Mesothelial cell of epicardium (in vitro differentiated cells): ENCODE results near the gene HECTD3. TPM values are rescaled to one million over a fixed set of nuclear protein-coding genes. Genes with fewer than 3 reads are reported as not detected.
A peak's percentile ranks its signal among the peaks of the same experiment; 100 is the strongest.

Source experiments
- DNase-seq, 2 experiments: peaks; one replicate each; pipeline ENCODE4 v3.0.0; 2021; ENCODE audit warnings: low spot score in 2 of 2; ENCODE audit not compliant: unreplicated experiment in 2 of 2
- H3K27ac Mint-ChIP-seq: 2 replicates; pipeline ENCODE4 v1.8.0; 2021; ENCODE audit warnings: mixed read lengths
- H3K27me3 Mint-ChIP-seq: 2 replicates; pipeline ENCODE4 v1.8.0; 2021; ENCODE audit warnings: low read depth, mixed read lengths
- H3K36me3 Mint-ChIP-seq: 2 replicates; pipeline ENCODE4 v1.8.0; 2021; ENCODE audit warnings: mixed read lengths
- H3K4me1 Mint-ChIP-seq: 2 replicates; pipeline ENCODE4 v1.8.0; 2021; ENCODE audit warnings: mixed read lengths
- H3K4me3 Mint-ChIP-seq: 2 replicates; pipeline ENCODE4 v1.8.0; 2021; ENCODE audit warnings: mild to moderate bottlenecking, moderate library complexity, mixed read lengths
- H3K9me3 Mint-ChIP-seq: 2 replicates; pipeline ENCODE4 v1.8.0; 2021; ENCODE audit warnings: mixed read lengths
- total RNA-seq: library from RNA; stranded (reverse); gene quantifications from 3 replicates; pipeline ENCODE4 v1.2.1, GENCODE V29; 2021
- TF ChIP-seq, protein P1 (sequence below): fragments of 200-600 bp; sonication (generic); IDR thresholded peaks from one replicate; pipeline ENCODE4 v1.5.0; 2021; ENCODE audit warnings: antibody characterized with exemption; ENCODE audit not compliant: unreplicated experiment

The HECTD3 gene
- total RNA-seq, 1 donor from 2014 or later = 34.3 TPM

DNA sequence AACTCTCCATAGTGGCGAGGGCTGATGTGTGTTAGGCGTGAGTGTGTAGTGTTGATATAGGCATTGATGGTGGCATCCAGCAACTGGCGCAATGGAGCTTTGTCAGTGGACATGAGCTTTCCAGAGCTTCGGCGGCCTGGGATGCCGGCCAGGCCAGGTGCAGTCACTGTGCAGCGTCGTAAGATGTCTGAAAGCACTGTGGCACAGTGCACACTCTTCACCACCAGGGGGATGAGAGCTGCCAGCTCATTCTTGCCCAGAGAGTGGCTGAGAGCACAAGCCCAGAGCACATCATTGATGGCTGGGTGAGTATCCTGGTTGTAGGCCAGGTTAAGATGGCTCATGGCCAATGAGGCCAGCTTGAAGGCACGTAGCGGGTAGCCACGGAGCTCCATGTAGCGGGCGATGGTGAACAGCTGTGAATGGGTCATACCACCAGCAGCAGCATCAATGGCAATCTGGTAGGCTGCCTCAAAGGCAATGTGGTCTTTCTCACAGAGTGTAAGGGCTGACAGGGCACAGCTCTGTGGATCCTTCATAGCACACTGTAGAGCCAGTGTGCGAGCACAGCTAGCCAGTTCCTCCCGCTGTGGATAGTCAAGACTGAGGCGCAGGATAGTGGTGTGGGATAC lies 7.6 kb upstream of the HECTD3 start:
- Mint-ChIP-seq H3K4me3 (no peak overlapping the region), H3K27ac (no peak overlapping the region), H3K4me1 (peaks cover 6% of the 10 kb centered on the region), H3K27me3 (no peaks in the 10 kb centered on the region), H3K36me3 (peaks cover 3% of the 10 kb centered on the region), H3K9me3 (peaks cover 6% of the 10 kb centered on the region)
- TF ChIP-seq, protein P1, sequence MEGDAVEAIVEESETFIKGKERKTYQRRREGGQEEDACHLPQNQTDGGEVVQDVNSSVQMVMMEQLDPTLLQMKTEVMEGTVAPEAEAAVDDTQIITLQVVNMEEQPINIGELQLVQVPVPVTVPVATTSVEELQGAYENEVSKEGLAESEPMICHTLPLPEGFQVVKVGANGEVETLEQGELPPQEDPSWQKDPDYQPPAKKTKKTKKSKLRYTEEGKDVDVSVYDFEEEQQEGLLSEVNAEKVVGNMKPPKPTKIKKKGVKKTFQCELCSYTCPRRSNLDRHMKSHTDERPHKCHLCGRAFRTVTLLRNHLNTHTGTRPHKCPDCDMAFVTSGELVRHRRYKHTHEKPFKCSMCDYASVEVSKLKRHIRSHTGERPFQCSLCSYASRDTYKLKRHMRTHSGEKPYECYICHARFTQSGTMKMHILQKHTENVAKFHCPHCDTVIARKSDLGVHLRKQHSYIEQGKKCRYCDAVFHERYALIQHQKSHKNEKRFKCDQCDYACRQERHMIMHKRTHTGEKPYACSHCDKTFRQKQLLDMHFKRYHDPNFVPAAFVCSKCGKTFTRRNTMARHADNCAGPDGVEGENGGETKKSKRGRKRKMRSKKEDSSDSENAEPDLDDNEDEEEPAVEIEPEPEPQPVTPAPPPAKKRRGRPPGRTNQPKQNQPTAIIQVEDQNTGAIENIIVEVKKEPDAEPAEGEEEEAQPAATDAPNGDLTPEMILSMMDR = peak; percentile 81
- DNase-seq = peak in 1 of 2 experiments; percentile 59

DNA sequence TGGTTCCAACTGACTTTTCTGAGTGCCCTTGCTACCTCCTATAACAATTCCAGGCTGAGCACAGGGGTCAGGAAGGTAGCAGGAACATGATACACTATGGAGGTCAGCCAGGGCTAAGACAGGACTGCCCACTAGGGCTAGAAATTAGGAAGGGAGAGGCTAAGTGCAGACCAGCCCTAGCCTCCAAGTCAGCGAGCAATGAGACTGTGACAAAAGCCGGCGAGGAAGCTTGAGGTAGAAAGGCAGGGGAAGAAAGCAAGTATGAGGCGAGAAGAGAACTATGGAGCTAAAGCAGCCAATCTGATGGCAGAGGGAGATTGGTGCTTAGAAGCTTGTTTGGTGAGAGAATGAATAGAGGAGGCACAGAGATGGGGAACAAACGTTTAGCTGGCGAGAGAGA lies 5.6 kb upstream of the HECTD3 start:
- no peaks in the 10 kb centered on the region for H3K27me3 Mint-ChIP-seq
- peaks cover 3% of the 10 kb centered on the region for H3K36me3 Mint-ChIP-seq
- no peak overlapping the region for H3K4me3 Mint-ChIP-seq
- no peak overlapping the region for H3K27ac Mint-ChIP-seq
- no peak for DNase-seq
- TF ChIP-seq, protein P1 = no peak
- no peaks in the 10 kb centered on the region for H3K9me3 Mint-ChIP-seq
- peaks cover 18% of the 10 kb centered on the region for H3K4me1 Mint-ChIP-seq

DNA sequence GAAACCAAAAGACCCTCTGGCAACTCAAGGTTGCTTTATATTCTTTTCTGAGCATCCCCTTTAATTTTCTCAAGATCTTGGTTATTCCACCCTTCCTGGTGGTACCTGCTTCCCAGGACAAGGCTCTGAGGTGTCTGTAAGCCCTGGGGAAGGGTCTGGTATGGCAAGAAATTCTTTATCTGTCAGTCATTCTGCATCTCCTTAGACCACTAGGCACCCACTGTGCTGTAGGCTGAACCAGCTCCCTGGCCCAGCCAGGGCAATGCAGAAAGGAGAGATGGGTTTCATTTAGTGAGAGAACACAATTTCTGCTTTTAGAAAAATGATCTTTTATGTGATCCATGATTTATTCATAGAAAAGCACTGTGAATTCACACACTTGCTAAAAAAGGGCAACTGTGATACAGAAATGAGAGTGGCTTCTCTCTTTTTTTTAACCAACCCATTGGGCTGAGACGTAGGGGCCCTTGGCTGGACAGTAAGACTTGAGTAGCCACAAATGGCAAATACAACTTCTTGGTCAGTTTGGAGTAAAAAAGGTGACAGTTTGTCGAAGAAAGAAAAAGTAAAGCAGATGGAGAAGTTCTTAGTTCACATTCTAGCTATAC lies 5.1 kb upstream of the HECTD3 start:
- TF ChIP-seq, protein P1 = no peak
- Mint-ChIP-seq H3K27ac (no peak overlapping the region), H3K4me3 (no peak overlapping the region), H3K4me1 (peaks cover 24% of the 10 kb centered on the region), H3K9me3 (no peaks in the 10 kb centered on the region), H3K27me3 (no peaks in the 10 kb centered on the region), H3K36me3 (peaks cover 3% of the 10 kb centered on the region)
- DNase-seq = no peak

DNA sequence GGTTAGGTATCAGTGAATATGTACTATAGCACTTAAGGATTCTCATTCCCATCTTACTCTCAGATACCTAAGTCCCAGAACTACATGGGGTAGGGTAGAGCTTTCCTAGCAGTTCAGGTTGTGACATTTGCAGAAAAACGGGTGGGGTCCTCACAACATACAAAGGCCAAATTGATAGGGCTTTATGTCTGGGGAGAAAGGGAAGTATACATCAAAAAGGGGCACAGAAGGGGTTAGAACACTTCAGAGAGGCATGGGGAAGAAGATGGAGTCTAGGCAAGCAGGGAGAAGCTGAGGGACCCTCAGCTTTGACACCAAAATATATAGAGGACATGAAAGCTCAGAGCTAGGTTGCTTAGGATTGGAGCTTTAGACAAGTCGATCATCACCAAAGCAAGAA lies 4.6 kb upstream of the HECTD3 start:
- Mint-ChIP-seq H3K27me3 (no peaks in the 10 kb centered on the region), H3K36me3 (peaks cover 3% of the 10 kb centered on the region), H3K9me3 (no peaks in the 10 kb centered on the region), H3K4me1 (peaks cover 24% of the 10 kb centered on the region), H3K4me3 (no peak overlapping the region), H3K27ac (no peak overlapping the region)
- TF ChIP-seq, protein P1 = no peak
- no peak for DNase-seq

DNA sequence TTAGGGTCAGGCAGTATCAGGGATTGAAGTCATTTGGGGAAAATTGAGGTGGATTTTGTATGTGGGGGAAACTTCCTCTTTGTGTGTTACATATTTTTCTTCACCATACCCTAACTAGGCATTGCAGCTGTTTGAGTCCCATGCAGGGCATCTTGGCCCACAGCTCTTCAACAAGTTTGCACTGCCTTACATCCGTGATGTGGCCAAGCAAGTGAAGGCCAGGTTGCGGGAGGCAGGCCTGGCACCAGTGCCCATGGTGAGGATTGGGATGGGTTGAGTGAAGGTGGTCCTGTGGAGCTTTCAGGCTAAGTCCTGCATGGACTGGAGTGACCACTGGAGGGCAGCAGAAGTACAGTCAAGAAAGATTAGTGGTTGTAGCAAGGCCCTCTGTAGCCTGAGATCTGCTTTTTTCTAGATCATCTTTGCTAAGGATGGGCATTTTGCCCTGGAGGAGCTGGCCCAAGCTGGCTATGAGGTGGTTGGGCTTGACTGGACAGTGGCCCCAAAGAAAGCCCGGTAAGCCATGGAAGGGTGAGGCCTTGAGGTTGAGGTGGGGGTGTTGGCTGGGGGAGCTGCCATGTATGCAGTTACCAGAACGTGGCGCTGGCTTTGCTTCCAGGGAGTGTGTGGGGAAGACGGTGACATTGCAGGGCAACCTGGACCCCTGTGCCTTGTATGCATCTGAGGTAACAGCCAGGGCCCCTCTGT lies 3.4 kb upstream of the HECTD3 start:
- Mint-ChIP-seq H3K27ac (peak overlapping the region; percentile 85), H3K4me1 (peaks cover 35% of the 10 kb centered on the region), H3K4me3 (peak overlapping the region; percentile 59), H3K27me3 (no peaks in the 10 kb centered on the region), H3K9me3 (no peaks in the 10 kb centered on the region), H3K36me3 (peaks cover 3% of the 10 kb centered on the region)
- TF ChIP-seq, protein P1 = peak; percentile 81
- peak; percentile 56 to 84 for DNase-seq
